ENCODE measurements around the gene PLB1.

DNA sequence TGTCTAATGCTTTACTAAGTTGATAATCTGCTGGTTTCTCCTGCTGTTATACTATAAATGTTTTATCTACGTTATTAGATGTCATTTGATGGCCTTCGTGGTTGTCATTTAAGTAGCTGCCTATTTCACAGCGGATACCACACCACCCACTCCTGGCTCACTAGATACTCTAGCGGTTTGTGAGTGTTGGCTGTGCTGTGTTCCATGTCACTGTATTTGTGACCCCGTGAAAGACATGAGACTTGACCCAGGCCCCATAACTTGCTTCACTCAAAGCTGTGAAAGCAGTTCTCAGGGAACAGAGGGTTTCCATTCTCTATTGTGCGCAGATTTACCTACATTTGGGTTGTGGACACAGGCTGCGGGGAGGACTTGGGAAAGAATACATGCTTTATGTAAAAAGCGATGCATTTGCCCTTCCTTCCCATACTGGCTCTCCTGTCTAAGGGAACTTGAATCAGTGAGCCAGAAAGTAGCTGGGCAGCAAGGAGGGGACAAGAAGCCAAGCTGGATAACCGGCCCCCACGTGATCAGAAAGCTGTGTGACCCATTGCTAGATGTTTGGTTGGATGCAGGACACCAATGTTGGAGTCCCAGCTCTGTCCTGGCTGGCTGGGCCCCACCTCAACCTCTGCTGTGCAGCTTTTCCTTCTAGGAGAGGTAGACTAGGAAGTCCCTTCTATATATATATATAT is 52.2 kb downstream of the PLB1 start:
- TF ChIP-seq POLR2AphosphoS5 (IDR thresholded peaks at IDR 0.05; ENCODE audit: borderline replicate concordance, low read depth, low read length) (no peak), EZH2 (IDR thresholded peaks at IDR 0.05) (no peak), FOXP2 (optimal IDR thresholded peaks at IDR 0.05; ENCODE audit: control extremely low read depth, extremely low read length, insufficient read depth) (no peak)
